ENCODE data around the gene SMIM32.

SMIM32 gene

DNA sequence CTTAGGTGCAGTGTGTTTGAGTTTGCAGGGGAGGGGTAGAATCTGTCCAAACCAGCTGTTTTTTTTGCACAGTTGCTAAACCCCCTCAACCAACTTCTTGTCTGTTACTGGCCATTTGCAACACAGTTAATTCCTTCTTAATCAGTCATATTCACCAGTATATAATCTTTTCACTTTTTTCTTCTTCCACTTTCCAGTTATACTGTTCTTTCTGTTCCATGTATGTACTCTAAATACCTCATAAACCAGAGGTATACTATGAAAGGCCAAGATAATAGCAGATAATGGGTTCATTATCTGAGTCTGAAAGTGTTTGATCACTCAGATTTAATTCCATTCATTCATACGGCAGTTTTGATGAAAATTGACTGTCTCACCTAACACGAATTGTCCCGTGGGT lies 49.2 kb downstream of the SMIM32 start:
- in situ Hi-C loops (cut with MboI; ENCODE audit: low sequenced_read_pairs) = no loop called here

DNA sequence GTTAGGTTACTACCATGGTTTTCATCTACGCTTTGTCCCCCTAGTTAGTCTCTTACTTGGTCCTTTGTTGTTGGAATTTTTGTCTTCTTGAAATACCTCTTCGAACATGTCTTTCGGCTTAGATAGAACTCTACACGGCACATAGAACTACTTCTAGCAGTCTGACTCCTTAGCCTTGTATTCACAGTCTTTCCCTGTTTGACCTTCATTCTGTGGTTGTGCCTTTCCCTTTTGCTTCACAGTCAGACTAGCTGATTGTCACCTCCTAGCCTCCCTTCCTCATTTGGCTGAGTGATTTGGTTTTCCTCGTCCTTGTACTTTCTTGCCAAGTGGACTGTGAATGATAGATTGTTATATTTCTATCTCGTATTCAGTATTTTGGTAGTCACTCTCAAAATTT lies 49.6 kb downstream of the SMIM32 start:
- in situ Hi-C loops (cut with MboI; ENCODE audit: low sequenced_read_pairs) = no loop called here

DNA sequence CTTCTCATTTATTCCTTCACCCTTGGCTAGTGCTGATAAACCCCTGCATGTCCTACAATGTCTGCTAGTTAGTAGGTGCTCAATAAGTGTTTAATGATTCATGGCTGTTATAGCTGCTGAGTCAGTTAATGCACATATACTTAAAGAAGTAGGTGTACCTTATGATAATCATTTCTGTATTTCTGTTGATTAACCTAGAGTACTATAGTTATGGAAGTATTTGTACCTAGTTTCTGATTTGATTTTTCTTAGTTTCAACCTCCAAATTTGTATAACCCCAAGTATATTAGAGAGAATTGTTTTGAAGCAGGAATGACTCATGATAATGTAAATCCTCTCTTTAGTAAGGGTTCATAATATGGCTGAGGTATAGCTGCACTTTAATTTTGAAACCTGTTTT lies 51.4 kb downstream of the SMIM32 start:
- in situ Hi-C loops (cut with MboI; ENCODE audit: low sequenced_read_pairs) = no loop called here

All from HL-60/S4 treated with retinoic acid at 250 ng/mL for 4 days and 3 days (cell line).